Stimulated activated CD8-positive, alpha-beta memory T cell treated with anti-CD3 and anti-CD28 coated beads, Interleukin-12 subunit alpha, Interleukin-12 subunit beta, amount 100 ng/mL, for 1 hour (primary cell): ENCODE measurements around the gene HEPHL1.

Experiments used
- DNase-seq: peaks from one replicate; pipeline ENCODE4 v3.0.0-alpha.2; 2020; ENCODE audit warnings: low read depth

HEPHL1 gene

DNA sequence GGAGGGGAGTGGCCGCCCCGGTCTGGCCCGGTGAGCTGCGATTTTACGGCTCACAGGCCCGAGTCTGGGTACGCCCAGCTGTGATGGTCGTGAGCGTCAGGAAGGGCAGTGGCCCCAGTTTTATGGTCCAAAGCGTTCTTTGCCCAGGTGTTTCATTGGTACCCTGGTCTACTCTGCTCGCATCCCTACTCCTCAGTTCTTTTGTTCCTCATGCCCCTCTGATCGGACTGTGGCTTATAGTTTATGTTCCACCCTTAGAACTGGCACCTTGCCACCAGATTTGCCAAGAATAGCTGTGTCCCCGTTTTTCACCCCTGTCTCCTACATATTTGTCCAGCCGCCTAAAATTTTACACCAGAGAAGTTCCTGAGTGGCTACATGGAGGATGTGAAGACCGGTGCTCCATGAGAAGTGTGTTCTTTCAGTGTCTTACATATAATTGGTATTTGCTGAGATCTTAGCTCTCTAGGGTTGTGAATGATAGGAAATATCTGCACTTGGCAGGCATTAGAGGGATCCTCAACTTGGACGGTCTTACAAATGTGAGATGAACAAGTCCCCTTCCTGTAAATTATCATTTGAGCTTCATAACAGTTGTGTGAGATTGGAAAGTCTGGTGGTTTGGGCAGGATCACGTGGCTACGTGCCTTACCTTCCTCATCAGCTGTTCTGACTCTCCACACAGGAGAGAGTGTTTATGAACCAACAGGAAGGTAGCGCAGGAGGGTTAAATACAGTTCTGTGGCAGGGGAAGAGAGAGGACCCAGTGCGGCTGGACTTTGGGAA lies 108.6 kb downstream of the HEPHL1 start:
- no peak for DNase-seq

DNA sequence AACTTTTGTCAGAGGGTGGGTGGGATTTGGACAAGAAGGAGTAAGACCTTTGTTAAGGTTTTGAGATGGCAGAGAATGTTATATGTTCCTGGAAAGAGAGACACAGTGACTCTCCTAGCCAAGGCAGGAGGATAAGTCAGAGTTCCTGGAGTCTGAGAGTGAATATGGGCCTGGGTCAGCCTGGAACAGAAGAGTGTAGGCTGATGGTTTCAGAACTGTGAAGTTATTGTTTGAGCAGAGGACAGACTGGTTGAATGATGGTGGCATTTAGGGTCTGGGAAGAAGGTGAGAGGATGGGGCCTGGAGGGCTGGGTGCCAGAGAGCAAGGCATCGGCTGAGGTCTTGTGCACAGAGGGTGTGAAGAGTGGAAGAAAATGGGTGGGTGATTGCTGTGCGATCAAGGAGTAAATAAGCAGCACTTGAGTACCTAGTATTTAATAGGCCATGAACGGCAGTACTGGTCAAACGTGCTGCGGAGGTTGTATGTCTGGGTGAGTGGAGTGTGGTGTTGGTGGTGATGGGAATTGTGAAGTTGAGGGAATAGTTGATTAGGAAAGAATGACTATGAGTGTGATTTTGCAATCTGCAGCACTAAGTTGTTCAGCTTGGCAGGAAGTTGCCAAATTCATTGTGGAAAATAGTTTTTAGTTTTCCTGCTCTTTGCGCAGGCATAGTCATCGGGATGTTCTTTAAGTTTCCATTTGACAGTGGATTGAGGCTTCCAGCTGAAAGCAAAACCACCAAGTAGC lies 109.3 kb downstream of the HEPHL1 start:
- no peak for DNase-seq

DNA sequence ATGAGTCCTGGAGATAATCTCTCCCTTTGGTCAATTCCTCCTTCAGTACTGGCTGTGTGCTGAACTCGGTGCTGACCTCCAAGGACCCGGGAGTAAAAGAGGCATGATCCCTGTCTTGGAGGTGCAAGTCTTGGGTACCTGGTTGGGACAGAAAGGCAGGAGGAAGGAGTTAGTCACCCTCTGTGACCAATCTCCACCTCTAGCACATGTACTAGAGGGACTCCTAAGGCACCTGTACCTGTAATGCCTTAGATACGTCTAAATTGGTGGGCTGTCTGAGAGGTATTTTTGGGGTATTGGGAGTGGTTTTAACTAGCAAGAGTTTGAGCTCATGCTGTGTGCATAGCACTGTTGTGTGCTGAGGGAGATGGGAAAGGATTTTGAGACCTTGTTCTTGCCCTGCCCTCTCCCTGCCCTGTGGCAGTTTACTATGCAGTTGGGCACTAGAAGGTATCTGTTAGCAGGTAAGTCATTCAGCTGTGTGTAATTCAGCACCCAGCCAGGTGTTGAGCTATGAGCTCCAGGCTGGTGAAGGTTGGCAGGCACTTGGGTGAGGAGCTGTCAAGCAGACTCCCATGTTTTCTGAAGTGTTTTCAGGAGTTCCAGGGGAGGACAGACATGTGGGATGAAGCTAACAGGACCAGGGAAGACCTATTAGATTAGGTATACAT lies 110.0 kb downstream of the HEPHL1 start:
- DNase-seq, result no peak

DNA sequence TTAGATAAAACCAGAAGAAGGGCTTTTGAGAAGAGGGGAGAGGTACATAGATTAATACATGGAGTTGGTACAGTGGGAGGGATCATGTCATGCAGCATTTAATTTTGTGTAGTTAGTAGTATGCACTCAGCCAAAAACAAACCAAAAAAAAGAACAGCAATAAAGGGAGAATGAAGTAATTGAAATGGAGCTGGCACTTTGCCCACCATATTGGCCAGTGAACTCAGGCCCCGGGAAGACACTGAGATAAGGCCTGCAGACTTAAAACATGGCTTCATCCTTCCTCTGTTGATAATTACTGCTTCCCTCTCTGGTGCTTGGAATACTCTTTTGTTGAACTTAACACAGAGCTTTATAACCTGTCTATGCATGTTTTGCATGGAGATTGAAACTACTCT lies 110.6 kb downstream of the HEPHL1 start:
- DNase-seq, result no peak

DNA sequence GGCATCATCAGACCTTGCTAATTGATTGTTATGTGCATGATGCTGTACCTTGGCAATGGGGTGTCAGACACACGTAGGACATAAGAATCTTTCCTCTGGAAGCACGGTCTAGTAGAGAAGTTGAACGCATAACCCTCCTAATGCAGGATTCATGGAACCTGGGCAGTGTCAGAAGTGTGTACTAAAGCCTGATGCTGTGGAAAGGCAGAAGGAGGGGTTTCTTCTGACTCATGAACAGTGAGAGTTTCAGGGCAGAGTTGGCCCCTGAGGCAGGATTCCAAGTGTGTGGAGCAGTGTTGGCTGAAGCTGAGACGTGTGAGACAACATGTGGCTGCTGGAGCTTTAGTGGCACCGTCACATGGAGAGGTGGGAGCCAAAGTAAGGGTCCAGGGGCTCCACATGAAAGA lies 111.0 kb downstream of the HEPHL1 start:
- no peak for DNase-seq

DNA sequence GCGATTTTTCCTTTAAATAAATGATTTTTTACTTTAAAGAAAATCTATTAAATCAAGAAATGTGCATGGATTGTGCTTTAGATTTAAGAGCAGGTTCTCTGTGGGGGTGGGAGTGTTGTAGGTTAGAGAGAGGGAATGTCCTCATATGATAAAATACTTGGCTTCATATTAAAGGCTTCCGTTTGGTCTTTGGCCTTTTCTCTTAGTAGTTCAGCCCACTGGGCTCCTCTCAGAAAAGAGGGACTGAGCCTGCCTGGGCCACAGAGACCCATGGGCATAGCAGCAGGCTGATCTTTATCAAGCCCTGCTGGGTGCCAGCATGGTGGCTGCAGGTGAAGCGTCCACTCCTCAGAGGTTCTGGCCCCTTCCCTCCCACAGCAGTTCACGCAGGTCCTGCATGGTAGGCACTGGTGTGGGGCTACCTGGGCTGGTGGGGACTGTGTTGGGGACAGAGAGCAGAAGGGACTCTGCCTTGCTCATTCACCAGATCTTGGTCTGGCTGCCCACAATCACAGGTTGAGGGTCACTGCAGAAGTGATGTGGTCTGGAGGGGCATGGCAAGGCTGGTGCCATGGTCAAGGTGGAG lies 111.8 kb downstream of the HEPHL1 start:
- DNase-seq, result no peak

DNA sequence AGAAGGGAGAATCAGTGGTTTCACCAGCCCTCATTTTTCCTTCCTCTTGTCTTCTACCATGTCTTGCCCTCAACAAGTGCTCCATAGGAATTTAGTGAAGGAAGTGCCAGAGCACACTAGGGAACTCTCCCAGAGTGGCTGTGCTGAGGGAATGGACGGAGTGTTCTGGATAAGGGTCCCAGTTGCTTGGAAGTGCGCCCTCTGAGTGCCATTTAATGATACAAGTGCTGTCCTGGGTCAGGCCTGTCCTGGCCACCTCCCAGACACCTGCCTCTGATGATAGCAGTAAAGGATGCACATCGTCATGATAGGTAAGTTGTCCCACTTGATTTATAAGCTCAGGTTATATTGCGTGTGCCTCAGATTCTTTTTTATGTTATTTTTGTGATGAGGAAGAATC lies 112.6 kb downstream of the HEPHL1 start:
- DNase-seq, result no peak

DNA sequence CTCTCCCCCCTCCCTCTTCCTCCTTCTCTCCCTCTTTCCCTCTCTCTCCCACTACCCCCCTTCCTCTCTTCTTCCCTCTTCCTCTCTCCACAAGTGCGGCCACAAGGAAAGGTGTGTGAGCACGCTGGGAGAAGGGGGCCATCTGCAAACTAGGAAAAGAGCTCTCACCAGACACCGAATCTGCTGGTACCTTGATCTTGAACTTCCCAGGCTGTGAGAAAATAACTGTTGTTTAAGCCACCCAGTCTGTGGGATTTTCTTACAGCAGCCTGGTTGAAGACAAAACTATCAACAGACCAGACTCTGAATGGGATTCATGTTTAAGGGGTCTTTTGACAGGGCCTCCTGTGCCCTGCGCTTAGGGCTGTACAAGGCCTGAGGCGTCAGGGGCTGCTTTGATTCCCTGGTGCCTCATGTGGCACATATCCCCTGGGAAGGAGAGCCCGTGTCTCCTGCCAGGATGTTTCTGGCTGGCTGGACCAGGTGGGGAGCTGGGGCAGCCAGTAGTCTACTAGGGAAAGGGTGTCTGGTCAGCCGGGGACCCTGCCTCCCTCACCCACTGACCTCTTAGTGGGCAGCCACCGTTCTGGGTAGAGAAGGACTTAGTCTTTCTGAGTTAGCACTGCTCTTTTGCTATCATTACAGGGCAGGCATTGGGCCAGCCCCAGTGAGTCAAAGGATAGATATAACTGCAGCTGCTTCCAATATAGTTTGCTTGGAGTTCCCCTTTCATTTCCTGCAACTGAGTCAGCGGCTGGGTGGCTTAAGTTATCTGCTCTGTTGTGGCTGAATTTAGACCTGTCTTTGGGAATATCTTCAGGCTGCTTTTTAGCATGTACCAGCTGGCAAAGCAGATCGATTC lies 113.7 kb downstream of the HEPHL1 start:
- DNase-seq, result no peak

DNA sequence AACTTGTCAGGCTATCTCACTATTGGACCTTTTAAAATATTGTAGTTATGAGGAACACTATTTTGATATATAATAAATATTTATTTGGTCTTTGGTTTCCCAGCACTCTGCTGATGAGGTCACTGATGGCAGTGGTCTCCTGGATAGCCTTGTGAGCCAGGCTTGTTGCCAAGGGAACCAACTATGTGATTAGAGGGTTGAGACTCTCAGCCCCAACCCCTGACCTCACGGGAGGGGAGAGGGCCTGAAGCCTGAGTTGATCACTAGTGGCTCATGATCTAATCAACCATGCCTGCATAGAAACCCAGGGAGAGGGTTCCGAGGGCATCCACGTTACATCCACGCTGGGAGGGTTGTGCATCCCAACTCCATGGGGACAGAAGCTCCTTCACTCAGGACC lies 118.3 kb downstream of the HEPHL1 start:
- DNase-seq, result no peak

DNA sequence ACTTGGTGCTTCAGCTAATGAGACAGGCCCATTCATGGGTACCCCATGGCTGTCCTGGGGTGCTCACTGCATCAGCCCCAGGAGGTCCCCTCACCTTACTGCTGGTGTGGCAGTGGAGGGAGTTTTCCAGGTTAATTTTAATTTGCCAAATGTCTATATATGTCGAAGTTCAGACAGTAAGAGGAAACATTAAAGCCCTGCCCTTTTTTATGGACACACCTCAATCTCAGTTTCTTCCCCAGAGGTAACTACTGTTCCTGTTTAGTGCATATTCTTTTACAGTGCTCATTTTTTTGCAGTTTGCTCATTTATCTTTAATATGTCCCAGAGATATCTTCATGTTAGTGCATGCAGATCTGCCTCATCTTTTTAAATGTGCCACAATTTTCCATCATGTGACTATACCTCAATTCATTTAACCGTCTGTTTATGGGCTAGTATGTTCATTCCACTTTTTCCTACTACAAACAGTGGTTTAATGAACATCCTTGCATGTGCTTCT lies 119.1 kb downstream of the HEPHL1 start:
- DNase-seq, result no peak

DNA sequence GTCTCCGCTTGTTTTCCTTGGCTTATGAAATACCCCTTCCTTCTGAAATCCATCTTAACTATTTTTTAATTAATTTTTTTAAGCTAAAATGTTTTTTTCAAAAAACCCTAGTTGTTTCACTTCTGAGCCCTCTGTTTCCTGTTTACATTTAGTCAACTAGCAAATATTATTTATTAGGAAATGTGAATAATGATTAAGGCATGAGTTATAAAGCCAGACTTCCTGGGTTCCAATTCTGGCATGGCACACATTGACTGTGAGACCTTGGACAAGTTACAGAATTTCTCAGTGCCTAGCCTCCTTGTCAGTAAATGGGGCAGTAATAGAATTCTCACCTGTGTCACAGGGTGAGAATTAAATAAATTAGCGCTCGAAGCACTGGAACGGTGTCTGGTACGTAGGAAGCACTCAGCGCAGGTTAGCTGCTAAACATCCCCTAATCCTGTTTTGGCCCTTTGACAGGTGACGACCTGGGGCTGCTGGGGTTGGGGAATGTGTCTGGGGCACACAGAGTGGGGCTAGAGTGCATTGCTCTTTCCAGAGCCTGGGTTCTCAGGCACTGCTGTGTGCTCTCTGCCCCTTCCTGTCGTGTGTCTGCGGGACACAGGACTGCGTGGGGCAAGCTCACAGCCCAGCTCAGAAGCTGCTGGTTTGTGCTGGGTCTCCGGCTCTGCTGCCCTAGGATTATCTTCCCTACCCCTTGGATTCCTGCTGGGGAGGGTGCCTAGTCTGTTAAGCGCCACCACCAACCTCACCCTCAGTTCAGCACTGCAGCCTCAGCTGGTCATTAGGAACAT lies 120.6 kb downstream of the HEPHL1 start:
- DNase-seq, result no peak

DNA sequence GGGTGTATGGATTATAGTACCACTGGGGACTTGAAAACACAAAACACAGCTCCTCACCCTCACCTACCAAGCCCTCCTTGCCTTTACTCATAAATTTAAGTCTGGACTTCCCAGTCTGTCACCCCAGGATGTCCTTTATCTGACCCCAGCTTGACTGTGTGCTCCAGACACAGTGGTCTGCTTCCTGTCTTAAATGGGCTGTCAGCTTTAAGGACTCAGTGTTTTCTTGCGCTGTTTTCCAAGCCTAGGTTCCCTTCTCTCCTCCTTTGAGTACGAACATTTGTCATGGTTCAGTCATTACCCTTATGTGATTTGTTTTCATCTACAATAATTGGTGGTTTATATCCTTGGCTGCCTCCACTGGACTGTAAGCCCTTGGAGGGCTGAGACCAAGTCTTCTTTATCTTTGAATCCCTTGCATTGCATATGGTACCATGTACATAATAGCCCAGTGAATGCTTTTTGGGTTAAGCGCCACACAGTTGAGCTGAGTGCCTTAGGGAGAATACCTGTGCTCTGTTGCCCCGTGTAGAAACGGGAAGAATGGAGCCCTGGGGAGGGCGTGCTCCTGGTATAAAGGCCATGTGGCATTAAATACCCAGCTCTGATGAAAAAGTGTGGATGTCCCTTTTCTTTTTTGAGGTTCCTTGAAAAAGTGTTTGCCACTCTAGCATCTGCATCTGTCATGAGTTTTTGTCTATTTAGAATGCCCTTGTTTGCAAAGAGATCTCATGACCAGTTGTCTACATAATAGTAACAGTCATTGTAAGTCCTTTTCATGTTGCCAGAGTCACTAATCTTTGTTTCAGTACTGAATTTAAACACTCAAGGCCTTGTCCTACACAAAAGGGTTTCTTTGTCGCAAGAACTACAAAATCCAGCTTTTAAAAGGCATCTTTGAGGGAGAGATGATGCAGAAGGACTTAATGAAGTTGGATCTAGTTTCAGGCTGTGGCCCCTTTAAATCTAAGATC lies 121.4 kb downstream of the HEPHL1 start:
- no peak for DNase-seq

DNA sequence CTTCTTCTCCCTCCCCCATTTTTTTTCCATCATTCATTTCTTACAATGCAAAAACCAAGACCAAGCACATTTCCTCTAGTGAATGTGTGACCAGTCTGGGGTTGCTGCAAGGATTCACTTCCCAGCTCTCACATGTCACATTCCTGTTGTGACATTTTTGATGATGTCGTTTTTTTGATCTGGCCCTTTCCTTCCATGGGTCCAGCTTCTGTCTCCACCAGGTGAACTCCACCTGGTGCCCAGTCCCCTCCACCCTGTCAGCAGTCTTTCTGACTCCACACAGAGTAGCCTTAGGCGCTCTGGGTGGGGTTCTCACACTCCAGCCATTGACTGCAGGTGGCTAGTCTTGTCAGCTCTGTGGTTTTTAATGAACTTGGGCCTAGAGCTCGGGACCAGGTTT lies 123.1 kb downstream of the HEPHL1 start:
- no peak for DNase-seq

DNA sequence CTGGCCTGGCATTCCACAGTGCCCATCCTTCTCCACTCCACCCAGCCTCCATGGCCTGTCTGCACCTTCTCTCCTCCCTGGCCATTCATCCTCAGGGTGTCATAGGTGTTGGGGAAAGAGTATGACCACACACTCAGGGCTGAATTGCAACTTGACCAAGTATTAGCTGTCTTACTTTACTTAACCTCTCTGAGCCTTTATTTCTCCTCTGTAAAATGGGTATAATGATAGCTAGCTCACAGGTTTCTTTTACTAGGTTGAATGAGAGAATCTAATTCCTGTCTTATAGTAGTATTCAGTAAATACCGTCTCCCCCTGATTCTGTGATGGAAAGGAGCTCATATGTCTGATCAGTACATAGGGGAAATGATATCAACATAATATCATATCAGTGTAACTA lies 123.5 kb downstream of the HEPHL1 start:
- DNase-seq, result no peak

DNA sequence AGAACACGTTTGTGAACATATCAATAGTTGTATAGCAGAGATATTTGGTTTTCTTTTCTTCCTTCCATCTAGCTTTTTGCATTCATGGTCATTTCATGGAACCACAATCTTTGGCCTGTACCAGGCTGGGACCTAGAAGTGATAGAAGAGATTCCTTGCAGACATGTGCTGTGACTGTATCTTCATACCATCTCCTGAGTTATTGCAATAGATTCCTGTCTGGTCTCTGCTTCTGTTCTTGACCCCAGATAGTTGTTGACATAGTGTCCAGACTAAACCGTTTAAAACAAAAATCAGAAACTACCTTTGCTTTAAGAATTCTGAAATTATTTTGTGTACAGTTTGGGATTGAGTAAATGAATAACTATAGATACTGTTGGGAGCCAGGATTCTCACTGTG lies 124.3 kb downstream of the HEPHL1 start:
- DNase-seq, result no peak

DNA sequence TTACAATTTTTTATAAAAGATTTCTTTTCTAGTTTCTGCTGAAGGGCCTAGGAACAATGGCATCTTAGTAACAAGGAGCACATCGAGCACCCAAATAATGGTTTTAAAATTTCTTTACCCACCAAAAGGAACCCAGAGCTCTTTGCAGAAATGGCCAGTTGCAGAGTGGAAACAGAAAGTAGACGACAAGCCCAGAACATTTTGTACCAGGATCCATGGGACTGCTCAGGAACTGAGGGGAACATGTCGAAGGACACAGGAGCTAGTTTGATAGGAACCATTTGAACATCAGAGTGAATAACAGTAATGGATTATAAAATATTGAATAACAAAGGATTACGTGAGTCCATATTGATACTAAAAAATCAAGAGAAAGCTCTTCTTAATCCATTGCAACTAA lies 124.8 kb downstream of the HEPHL1 start:
- DNase-seq, result no peak

DNA sequence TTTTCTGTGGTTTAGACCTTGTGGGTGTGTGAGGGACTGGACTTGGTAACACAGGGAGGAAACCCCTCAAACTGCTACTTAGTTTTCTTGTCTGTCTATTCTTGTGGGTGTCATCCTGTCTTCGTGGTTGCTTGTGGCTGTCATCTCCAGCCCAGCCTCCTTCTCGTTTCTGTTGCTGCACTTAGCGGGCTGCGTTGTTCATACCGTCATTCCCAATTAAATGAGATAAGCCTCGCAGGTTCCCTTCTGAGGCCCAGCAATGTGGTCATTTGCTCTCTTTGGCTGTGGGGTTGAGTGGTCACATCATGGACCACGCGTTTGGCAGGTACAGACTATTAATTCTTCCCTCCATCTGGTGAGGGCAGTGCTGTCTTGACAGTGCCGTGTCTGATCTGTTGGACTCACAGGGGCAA lies 126.3 kb downstream of the HEPHL1 start:
- no peak for DNase-seq

DNA sequence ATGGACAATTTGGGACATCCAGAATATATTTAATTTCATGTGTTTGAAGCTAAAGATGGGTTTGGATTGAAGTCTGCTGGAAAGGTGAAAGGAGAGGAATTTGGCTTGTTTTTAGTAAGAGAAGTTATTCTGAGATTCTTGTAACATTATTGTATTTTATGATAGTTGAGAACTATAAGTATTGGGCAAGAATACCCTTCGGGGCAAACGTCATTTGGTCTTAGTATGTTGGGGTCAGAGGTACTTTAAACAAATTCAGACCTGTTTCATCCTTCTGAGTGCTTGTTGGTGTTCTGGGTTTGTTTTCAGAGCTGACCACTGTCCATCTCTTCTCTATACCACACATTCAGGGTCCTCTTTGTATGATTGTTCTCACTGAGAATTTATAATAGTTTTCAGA lies 127.0 kb downstream of the HEPHL1 start:
- DNase-seq, result no peak

DNA sequence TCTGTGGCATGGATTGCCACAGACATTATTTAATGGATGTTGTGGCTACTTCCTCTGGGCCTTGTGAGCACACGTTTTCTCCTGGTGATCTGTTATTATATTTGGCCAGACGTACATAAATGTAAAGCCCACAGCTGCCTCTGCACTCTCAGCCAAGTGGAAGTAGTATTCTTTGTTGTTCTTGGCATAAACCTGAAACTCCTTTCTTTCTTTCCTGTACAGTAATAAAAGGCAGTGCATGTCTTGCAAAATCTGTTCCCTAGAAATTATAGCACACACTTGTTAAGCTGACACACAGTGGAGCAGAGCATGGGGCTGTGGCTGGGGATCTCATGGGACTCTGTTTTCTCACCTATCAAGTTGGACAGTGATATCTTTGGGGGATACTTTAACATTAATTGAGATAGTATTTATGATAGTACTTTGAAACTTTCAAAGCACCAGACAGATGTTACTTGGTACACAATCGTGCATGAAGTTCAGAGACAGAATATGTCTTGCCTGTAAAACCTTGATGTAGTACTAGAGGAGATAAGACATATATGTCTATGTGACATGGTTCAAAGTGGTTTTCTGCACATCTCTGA lies 128.4 kb downstream of the HEPHL1 start:
- DNase-seq, result no peak
